GM19238 (cell line): ENCODE data around the gene KAZN.

Experiments
- DNase-seq: peaks from one replicate; pipeline ENCODE4 v3.0.0; 2011; ENCODE audit warnings: low spot score; ENCODE audit not compliant: insufficient read length

KAZN gene

DNA sequence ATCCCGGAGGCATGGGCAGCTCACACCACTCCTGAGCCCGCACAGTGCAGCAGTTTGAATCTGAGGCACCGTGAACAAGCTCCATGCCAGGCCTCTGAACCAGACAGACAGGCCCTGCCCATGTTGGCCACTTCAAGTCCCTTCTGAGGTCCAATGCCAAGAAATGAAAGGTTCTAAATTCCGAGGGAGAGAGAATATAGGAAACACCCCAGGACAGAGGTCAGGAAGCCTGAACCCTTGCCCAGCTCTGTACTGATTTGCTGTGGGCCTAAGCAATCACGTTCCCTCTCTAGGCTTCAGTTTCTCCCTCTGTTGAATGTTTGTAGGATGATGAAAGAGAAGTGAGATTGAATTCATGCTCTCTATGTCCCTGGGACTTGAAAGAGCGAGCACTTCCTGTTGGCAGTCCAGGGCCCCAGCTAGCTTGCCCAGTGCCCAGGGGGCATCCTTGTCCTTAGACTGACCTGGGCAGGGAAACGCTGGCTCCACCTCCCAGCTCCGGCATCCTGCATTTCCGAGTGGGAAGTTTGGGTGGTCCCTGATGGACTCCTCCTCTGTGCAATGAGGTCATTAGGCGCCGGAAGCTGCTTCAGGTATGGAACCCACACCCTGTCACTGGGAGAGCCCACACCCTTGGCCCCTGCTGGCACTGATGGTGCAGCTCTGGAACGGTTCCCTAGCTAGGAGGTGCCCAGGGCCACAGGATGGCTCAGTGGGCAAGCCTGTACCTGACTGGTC, 312.7 kb downstream of the KAZN start:
- DNase-seq: no peak

DNA sequence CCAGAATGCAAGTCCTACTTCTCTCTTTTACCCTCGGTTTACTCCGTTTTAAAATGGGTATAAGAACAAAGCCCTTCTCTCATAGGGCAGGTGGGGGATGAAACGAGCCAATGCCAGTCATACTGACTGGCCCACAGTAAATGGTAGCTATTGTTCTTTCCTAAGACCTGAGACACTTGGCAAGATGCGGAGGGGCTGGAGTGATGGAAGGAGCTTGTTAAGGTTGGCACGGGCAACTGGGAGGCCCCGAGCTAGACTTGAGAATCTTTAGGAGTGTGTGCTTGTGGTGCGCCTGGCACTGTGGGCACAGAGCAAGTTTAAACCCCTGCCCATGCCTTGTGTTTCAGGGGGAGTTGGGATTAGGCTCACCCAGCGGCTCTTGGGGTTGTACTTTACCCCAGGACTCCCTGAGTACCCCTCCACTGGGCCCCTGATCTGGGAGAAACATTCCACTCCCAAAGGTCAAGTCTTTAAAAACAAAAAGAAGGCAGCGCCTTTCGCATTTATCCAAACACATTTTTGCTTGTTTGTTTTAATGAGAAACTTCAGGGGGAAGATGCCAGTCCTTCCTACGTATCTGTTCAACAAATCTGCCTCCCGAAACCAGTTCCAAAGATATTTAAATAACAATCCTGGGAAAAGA, 314.5 kb downstream of the KAZN start:
- DNase-seq: no peak

DNA sequence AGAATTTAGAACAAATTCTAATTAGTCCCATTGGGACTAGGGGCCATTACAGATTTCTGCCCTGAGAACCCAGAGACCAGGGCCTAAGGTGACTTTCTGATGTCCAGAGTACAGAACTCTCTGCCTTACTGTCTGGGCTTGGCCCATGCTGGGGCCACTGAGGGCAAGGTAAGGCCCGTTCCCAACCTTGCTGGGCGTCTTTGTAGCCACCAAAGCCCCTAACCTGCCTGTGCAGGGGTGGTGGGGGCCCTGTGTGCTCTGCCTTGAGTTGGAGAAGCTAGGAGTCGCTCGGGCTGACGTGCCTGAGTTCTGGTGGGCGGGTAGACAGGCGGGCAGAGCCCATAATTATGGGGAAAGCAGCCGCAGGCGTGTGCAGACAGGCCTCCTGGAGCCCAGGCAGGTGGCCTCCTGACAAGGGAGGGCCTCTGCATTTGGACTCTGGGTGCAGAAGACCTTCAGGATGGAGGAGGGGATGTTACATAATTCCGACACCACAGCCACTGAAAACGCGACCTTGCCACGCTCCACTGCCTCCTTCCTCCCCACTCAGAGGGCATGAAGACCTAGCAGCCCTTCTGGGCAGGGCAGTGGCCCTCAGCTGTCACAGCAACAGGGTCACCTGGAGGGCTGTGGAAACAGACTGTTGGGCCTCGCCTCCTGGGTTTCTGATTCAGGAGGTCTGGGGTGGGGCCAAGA, 315.1 kb downstream of the KAZN start:
- no peak for DNase-seq

DNA sequence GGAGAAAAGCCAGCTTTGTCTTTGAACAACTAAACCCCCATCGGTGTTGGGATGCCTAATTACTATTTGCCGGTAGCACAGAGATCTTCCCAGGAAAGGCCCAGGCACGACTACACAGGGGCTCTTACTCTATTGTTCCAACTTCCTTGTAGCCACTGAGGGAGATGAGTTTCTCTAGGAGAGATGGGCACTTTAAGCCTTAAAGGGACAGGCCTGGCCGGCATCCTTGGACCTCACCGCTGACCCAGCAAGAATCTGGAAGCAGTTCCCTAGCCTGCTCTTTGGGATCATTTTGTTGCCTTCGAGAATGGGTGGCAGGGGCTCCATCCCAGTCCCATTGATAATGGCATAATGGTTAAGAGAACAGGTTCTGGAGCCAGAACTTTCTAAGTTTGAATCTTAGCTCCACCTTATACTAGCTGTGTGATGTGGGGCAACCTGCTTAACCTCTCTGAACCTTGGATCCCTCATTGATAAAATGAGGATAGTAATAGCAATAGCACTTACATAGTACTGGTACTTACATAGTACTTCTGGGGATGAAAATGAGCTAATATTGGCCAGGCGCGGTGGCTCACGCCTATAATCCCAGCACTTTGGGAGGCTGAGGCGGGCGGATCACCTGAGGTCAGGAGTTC, 316.0 kb downstream of the KAZN start:
- no peak for DNase-seq

DNA sequence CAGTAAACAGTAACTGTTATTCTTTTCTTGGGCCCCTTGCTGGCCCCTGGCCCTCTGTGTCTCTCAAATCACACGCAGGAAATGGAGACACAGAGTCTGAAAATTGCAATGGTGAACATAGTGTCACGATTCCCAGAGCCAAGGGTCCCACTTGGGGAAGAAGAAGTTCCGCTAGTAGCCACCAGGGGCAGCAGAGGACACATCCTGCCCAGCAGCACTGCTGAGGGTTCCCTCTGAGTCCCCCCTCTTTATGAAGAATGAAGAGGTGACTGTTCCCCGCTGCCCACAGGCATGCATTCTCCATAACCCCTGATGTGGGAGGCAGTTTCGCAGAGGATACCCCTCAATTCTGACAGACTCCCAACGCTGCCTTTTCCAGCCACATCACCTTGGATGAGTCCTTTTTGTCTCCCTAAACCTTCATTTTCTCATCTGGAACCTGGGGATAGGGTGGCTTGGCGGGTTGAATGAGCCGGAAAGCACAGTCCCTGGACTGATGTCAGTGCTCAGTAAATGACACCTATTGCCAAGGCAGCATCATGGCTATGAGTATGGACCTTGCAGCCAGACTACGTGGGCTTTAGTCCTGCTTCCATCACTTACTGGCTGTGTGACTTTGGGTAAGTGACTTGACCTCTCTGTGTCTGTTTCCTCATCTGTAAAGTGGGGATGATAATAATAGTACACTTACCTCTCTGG, 317.0 kb downstream of the KAZN start:
- DNase-seq: peak; percentile 49

DNA sequence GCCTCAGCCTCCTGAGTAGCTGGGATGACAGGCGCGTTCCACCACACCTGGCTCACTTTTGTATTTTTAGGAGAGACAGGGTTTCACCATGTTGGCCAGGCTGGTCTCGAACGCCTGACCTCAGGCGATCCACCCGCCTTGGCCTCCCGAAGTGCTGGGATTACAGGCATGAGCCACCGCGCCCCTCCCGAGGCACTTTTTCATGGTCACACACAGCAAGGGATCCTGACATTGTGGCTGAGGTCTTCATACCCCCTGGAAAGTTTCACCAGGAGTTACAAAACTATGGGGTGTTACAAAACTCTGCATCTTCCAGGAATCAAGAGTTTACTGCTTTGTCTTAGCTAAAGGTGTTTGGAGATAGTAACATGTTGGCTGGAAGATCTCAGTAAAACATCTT, 320.8 kb downstream of the KAZN start:
- no peak for DNase-seq

DNA sequence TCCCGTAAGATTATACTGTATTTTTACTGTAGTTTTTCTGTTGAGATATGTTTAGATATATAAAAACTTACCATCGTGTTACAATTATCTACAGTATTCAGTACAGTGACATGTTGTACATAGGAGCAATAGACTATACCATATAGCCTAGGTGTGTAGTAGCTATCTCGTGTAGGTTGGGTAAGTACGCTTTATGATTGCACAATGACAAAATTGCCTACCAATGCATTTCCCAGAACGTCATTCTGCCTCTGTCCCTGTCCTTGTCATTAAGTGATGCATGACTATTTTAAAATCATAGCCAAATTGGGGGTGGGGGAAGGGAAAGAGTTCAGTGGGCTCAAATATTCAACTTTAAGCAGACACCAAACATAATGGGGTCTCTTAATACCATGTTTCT, 321.3 kb downstream of the KAZN start:
- DNase-seq: no peak

DNA sequence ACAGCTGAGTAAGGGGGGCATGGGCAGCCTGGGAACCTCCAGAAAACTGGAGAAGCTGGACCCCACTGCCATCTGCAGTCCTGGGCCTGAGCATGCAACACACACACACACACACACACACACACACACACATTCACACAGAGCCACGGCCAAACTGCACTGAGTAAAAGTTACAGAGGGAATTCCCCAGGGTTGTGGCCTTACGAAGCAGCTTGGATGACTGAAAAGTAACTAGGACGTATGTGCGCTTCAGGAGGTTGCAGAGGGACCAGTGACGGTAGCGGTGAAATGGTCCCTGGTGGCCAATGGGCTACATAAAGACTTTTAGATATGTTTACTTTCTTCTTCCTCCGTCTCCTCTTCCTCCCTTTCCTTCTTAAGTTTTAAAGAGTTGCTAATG, 322.6 kb downstream of the KAZN start:
- DNase-seq: no peak

DNA sequence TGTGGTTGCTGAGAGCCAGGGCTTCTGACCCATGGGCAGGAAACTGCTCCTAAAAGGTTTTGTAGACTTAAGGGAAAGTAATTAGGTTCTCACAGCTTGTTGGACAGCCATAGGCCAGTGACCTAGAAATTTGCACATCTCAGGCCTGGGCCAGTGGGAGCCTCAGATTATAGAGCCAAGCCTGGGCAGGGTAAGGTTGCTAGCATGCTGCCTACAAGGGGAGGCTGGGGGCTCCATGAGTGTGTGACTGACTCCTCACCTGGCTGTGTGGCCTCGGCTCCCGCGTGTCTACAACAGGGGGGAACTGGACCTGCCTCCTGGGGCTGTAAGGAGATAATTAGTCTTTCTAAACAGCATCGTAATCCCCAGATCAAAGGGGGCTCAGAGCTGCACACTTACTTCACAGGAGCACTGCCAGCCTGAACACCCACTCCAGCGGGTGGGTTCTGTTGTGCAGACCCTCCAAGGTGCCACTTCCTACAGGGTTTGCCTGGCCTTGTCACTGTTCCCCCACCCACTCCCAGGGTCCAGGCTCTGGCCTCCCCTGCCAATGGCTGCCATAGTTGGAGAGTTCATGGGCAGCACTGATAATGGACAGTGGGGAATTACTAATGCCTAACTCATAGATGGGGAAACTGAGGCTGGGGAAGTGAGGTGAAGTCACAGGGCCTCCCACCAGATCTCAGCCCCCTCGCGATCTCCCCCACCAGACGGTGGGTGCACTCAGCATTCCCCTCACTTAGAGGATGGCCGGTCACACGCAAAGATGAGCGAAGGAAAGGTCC, 324.6 kb downstream of the KAZN start:
- no peak for DNase-seq

DNA sequence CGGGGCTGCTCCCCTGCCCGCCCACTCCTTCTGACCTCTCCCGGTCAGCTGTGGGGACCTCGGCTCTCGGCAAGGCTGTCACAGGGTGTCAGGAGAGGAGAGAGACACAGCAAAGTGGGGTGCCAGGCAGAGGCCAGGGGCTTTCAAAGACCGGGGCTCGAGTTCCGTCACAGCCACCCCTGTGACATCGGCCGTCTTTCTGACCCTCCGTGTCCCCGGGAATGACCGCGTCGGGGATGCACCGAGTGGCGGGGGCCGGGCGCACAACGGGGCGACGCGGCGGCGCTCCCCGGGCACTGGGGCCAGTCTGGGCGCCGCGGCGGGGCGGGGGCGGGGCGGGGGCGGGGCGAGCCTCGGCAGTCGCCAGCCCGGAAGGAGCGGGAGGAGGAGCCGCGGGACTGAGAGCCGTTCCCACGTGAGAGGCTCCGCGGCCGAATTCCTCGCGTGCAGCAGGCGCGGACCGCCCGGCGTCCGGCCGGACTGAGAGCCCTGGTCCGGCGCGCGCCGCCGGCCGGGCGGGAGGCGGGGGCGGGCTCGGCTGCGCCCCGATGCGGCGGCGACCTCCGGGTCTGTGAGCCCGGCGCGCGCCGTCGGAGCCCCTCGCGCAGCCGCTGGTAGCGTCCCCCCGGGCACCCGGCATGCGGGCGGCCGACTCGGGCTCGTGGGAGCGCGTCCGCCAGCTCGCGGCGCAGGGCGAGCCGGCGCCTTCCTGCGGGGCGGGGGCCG, 325.4 kb downstream of the KAZN start:
- peak; percentile 58 for DNase-seq

DNA sequence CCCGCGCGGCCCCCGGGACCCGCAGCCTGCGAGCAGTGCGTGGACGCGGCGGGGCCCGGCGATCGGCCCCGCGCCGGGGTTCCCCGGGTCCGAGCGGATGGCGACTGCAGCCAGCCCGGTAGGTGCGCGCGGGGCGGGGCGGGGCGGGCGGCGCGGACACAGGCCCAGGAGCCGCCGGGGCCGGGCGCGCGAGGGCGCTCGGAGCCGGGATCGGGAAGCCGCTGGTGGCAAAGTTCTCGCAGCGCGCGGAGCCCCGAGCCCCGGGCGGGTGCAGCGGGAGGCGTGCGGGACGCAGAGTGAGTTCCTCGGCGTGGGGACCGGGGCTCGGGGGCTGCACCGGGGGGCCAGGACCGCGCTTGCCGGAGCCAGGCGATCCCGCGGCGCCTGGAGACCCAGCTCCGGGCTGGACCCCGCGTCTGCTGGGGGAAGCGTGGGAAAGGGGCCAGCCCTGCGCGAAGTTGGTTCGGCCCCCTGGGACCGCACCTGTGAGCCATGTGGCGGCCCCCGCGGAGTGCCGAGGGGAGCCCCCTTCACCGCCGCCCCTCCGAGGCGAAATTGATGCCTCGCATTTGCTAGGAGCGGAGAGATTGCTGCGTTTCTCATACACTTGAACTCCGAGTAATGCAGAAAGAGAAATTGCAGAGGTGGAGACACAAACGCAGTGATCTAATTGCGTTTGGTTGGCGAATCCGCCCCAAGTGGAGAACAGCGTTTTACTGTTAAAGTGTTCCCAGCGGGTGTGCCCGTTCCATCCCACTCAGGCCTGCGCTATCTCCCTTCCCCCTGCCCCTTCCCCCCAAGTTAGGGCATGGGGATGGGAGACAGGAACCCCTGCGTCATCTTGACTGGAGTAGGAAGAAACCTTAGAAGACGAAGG, 326.2 kb downstream of the KAZN start:
- DNase-seq: no peak

DNA sequence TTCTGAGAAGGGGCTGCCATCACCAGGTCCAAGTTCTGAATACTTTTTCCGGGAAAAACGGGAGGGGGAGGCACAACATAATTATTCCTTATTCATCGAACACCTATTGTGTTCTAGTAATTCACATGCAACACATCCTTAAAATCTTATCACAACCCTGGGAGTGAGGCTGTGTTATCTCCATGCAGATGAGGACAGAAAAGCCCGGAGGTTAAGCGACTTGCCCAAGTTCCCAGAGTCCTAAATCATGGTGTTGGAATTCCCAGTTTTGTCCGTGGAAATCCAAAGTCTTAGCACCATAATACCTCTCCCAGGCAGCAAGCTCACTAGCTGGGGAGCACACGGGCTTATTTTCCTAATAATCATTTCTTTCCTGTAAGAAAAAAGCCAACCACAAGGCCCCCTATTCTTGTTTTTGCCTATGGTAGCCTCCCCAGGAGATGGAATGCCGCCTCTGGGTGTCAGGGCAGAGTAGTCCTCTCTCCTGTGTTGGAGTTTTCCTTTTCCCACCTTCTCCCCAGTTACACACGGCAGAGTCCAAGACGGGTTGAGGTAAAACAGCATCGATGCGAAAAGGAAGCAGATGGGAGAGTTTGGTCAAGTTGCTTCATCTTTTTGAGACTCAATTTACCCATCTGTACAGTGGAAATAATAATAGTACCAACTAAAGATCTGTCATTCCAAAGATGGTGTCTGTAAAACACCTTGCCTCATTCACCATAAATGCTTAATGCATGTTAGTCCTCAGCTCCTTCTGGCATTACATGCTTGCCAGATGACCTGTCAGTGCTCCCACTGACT, 327.1 kb downstream of the KAZN start:
- DNase-seq: no peak

DNA sequence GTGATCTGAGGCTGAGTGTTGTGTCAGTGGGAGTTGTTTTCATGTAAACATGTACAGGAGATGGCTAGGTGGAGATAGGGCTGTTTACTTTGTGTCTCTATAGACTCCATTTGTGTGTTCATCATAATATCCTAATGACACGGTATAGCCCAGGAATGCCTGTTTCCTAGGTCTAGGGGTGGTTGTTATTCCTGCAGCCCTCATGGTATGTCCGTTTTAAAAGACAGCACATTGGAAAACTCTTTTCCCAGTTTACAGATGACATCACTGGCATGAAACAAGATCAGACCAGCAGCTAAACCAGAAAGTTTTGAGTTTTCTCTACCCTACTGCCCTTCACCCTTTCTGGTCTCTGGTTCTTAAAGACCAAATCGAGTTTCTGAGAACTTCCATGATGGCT, 327.7 kb downstream of the KAZN start:
- DNase-seq: no peak

DNA sequence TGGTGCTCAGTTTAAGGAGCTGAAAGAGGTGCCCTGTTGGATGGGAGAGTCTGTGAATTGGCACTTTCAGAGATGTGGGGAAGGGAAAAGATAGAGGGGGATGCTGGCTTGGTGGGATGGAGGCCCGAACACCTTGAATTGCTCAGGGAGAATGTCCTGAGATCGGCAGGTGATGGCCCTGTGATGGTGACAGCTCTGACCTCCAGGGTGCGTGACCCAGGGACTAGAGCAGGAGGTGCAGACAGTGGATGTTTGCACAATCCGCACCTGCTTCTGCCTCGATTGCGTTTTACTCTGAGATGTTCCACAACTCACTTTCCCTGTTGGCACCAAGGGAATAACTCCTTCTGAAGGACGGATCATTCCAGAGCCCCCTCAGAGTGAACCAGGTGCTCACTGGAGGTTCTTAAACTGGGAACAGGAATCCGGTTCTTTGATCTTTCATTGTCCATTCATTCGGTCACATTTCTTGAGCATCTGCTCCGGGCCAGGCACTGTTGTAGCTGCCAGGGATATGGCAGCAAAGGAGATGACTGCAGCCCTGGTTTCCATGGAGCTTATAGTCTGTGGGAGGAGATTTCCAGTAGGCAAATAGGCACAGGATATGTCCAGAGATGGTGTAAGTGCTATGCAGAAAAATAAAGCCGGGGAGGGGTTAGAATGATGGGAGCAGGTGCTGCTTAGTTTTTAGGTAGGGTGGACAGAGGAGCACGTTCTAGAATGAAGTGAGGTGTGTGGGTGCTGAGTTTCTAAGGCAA, 328.5 kb downstream of the KAZN start:
- no peak for DNase-seq

DNA sequence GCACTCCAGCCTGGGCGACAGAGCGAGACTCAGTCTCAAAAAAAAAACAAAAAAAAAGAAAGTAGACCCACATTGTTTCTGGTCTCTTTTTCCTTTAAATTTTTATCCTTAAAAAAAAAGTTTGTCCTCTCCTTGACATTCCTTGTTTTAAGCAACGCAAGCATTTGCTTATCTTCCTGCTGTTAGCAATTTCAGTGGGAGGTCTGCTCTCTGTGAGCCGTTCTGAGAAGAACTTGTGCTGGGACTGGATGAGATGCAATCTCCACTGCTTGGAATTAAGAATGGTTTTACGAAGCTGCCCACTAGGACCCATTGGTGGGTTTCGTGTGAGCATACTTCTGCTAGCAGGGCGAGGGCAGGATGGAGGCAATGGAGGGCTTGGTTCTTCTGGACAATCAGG, 329.9 kb downstream of the KAZN start:
- no peak for DNase-seq

DNA sequence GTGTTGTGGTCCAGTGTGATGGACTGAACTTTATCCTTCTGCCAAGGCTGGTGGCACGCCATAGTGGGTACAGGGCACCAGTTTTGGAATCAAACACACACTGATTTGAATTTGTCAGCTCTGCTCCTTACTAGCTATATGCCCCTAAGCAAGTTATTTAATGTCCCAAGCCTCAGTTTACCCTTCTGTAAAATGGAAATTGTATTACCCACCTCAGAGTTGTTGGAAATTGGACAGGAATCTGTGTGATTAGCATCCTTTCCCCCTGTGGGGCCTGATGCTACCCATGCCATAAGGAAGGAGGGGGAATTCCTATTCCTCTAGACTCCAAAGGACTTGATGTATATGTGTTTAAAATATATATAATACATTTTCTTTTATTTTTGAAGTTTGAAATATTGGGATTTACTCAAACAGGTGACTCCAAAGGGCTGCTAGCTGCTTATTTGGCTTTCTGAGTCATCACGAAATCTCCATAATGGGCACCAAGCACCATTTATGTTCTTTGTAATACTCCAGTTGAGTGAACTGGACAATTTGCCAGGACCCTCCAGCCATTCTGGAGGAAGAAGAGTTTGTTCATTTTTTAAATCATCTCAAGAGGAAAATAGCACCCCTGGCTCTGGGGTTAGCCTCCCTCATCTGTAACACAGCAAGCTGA, 330.5 kb downstream of the KAZN start:
- no peak for DNase-seq
